OCI-LY3 (cell line): ENCODE data around the gene TMEM209.

Source experiments
- EZH2phosphoT487 ChIP-seq: fragments of 200-600 bp; shearing (Covaris generic); IDR thresholded peaks from 2 replicates; pipeline ENCODE4 v1.6.1; 2018; ENCODE audit warnings: antibody characterized with exemption, mixed run types, low read depth
- TF ChIP-seq, protein P1 (sequence below): fragments of 200-600, 300-600 bp; sonication (generic); IDR thresholded peaks from 2 replicates; pipeline ENCODE4 v1.5.1; 2014; ENCODE audit warnings: antibody characterized with exemption, low read length, low read depth

DNA sequence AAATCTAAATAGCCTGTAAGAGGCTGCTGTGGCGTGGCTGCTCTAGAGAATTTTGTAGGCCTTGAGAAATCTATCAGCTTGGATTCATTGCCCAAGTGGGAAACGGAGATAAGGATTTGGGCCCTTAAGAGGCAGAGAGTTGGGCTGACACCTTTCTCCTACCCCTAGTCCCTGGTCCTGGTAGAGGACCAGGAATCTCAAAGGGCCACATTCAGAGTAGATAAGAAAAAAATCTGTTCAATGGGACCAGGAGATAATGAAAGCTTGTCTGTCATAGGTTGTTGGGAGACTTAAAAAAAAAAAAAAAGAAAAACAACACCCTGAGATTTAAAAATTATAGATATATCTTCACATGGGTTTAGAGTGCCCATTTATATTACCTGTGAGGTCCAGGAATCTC, 17.8 kb downstream of the TMEM209 start:
- TF ChIP-seq, protein P1, sequence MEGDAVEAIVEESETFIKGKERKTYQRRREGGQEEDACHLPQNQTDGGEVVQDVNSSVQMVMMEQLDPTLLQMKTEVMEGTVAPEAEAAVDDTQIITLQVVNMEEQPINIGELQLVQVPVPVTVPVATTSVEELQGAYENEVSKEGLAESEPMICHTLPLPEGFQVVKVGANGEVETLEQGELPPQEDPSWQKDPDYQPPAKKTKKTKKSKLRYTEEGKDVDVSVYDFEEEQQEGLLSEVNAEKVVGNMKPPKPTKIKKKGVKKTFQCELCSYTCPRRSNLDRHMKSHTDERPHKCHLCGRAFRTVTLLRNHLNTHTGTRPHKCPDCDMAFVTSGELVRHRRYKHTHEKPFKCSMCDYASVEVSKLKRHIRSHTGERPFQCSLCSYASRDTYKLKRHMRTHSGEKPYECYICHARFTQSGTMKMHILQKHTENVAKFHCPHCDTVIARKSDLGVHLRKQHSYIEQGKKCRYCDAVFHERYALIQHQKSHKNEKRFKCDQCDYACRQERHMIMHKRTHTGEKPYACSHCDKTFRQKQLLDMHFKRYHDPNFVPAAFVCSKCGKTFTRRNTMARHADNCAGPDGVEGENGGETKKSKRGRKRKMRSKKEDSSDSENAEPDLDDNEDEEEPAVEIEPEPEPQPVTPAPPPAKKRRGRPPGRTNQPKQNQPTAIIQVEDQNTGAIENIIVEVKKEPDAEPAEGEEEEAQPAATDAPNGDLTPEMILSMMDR = no peak
- TF ChIP-seq EZH2phosphoT487 = no peak
